ENCODE data around the gene EIF1B.

The EIF1B gene

DNA sequence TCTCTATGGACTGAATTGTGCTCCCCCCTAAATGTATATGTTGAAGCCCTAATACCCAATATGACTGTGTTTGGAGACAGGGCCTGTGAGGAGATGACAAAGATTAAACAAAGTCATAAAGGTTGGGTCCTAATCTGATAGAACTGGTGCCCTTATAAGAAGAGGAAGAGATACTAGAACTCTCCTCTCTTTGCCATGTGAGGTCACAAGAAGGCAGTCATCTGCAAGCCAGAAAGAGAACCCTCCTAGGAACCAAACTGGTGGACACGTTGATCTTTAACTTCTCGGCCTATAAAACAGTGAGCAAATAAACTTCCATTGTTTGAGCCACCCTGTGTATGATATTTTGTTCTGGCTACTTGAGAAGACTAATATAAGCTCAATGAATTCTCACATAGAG lies 45.9 kb downstream of the EIF1B start:
- DNase-seq: no peak

GRCh38 chr3:40358454-40358853 lies 48.9 kb downstream of the EIF1B start:
- DNase-seq: no peak

Data from activated CD4-positive, alpha-beta T cell treated with anti-CD3 and anti-CD28 coated beads for 4 hours (primary cell).